Stimulated activated CD4-positive, alpha-beta T cell treated with anti-CD3 and anti-CD28 coated beads, Interleukin-15, amount 100 ng/mL, for 1 hour (primary cell): ENCODE results near the gene KIF20B.

Source experiments
- DNase-seq, 2 donors: peaks; one replicate each; pipeline ENCODE4 v3.0.0-alpha.2; 2020; ENCODE audit warnings: low read depth in 1 of 2, low spot score in 1 of 2

The KIF20B gene, protein sequence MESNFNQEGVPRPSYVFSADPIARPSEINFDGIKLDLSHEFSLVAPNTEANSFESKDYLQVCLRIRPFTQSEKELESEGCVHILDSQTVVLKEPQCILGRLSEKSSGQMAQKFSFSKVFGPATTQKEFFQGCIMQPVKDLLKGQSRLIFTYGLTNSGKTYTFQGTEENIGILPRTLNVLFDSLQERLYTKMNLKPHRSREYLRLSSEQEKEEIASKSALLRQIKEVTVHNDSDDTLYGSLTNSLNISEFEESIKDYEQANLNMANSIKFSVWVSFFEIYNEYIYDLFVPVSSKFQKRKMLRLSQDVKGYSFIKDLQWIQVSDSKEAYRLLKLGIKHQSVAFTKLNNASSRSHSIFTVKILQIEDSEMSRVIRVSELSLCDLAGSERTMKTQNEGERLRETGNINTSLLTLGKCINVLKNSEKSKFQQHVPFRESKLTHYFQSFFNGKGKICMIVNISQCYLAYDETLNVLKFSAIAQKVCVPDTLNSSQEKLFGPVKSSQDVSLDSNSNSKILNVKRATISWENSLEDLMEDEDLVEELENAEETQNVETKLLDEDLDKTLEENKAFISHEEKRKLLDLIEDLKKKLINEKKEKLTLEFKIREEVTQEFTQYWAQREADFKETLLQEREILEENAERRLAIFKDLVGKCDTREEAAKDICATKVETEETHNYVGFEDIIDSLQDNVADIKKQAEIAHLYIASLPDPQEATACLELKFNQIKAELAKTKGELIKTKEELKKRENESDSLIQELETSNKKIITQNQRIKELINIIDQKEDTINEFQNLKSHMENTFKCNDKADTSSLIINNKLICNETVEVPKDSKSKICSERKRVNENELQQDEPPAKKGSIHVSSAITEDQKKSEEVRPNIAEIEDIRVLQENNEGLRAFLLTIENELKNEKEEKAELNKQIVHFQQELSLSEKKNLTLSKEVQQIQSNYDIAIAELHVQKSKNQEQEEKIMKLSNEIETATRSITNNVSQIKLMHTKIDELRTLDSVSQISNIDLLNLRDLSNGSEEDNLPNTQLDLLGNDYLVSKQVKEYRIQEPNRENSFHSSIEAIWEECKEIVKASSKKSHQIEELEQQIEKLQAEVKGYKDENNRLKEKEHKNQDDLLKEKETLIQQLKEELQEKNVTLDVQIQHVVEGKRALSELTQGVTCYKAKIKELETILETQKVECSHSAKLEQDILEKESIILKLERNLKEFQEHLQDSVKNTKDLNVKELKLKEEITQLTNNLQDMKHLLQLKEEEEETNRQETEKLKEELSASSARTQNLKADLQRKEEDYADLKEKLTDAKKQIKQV (N-terminal part only)

GRCh38 chr10:89701242-89702120 lies at the start of gene KIF20B:
Gene KIF20B (plus strand): TSS chr10:89701590. CDS start chr10:89705295, 3,705 bp downstream.
- DNase-seq: peak; percentile 86 to 90

- DNase-seq: no peak
Observed at GRCh38 chr10:89651916-89652573, 49.3 kb upstream of the KIF20B start.

DNA sequence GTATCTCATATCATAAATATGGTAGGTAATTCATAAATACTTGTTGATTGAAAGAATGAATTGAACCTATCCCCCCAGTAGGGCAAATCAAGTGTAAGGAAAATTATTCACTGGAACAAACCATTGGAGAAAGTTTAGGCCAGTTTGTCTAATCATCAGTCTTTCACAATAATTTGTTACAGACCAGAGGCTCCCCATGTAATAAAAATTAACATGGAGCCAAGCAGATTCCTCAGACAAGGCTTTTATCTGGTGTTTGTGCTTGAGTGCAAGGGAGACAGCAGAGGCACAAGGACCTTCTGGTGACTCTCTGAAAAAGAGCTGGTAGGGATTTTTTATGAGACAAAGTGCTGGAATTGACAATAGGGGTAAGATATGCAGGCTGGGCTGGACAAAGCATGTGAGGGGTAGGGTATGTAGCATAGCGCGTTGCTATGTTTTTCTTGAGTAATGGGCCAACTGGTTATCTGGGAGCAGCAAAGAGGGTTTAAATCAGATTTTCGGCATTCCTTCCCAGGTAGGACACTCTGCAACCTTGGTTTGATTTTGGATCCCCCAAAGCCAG lies 48.5 kb upstream of the KIF20B start:
- no peak for DNase-seq

- no peak for DNase-seq
Observed at GRCh38 chr10:89653410-89653869, 48.0 kb upstream of the KIF20B start.

DNA sequence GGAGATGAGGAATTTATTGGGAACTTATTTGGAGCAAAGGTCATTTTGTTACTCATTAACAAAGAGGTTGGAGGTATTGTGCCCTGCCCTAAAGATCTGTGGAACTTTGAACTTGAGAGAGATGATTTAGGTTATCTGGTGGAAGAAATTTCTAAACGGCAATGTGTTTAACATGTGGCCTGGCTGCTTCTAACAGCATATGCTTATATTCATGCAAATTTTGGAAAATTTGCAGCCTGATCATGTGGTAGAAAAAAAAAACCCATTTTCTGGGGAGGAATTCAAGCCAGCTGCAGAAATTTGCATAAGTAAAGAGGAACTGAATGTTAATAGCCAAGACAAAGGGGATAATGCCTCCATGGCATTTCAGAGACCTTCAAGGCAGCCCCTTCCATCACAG lies 45.7 kb upstream of the KIF20B start:
- DNase-seq: no peak

GRCh38 chr10:89657302-89657701 lies 44.1 kb upstream of the KIF20B start:
- no peak for DNase-seq

DNA sequence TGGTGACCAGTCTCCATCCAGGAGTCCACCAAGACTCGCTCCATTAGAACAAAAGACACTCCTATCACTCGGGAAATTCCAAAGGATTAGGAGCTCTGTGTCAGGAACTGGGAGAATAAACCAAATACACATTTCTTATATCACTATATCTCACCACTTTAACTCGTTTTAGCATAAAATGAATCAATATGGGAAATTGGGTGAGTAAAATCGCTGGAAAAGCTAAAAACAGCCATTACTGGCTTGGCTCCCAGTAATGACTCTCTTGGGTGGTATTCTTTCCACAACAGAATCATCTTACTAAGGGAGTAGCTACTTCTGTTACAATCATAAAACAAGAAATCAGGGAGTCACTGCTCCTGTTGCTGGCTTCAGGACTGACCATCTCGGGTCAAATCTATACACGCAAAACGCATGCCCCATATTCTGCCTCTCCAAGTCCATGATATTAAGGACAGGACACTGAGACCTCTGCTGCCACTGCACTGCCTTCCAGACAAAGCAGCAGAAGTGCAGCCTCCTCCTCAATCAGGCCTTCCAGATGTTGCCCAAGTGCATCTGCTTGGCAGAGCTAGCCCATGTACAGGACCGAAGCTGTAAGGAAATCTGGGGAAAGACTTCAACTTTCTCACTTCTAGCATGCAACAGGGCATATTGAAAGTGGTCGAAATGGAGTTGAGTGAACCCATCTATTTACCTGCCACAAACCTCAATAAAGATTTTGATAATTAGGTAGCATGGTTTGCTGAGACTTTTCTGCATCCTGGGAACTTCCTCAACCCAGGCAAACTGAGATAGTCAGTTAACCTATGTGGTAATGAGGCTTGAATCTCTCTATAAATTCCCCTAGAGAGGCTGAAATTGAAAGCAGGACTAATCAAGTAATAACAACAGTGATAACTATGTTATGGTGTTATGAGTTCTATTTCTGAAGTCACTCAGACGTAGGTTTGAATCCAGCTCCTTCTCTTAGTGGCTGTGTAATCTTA lies 42.0 kb upstream of the KIF20B start:
- DNase-seq: no peak

DNA sequence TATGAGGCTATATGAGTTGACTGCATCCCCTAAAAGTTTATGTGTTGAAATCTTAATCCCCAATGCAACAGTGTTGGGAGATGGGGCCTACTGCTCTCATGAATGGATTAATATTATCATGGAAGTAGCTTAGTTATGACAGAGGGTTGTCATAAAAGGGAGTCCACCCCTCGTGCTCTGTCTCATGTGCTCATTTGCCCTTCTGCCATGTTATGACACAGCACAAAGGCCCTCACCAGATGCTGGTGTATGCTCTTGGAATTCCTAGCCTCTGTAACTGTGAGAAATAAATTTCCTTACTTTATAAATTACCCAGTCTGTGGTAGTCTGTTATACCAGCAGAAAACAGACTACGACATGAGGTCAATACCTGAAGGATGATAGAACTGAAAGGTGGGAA lies 38.8 kb upstream of the KIF20B start:
- DNase-seq: no peak

DNA sequence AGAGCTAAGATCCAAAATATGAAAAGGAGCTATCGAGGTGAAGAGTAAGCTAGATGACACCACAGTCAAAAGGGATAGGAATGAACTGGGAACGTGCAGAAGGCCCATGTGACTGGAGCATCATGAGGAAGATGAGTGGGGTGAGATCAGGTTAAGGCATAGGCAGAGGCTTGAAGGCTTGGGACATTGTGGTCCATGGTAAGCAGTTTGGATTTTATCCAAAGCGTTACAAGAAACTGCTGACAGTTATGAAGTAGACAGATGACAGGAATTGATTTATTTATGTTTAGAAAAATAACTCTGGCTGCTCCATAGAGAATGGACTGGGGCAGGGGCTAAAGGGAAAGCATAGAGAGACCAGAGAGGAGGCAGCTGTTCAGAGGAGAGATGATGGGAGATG lies 38.2 kb upstream of the KIF20B start:
- DNase-seq: no peak

GRCh38 chr10:89664203-89664602 lies 37.2 kb upstream of the KIF20B start:
- no peak for DNase-seq

- no peak for DNase-seq
Observed at GRCh38 chr10:89665302-89665701, 36.1 kb upstream of the KIF20B start.

- DNase-seq: no peak
Observed at GRCh38 chr10:89666138-89666537, 35.3 kb upstream of the KIF20B start.

- no peak for DNase-seq
Observed at GRCh38 chr10:89668386-89669071, 32.9 kb upstream of the KIF20B start.

DNA sequence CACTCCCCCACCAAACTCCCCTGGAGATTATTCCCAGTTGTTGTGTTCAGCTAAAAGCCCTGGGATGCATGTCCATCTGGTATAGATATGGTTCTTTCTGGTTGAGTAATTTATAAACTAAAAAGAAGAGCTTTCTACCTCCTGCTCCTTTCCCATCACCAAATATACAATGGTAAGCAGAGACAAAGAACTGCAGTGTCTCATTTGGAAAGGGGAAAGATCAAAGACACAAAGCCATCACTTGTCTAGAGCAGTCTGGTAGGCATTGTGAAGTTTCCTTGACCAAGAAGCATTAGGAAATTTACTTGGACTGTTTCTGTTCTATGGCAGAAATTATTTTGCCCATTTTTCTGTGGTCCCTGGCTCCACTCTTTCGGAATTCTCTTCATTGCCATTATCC lies 31.4 kb upstream of the KIF20B start:
- no peak for DNase-seq

GRCh38 chr10:89670926-89671325 lies 30.5 kb upstream of the KIF20B start:
- DNase-seq: no peak

DNA sequence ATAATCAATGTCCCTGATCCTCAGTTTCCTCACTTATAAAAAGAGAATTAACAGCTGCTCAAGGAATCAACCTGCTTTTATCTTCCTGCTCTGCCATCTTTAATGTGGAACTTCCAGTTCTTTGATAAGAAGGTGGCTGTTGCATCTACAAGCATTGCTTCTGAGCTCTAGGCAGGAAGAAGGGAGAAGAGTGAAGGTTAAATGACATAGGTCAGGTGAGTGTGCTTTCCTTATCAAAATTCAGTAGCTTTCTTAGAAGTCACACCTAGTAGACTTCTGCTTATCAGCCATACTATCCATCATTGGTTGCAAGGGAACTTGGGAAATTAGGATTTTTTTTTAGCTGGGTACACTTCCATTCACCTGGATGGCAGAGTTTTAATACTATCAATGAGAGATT lies 24.0 kb upstream of the KIF20B start:
- DNase-seq: no peak

GRCh38 chr10:89679986-89680385 lies 21.4 kb upstream of the KIF20B start:
- no peak for DNase-seq

DNA sequence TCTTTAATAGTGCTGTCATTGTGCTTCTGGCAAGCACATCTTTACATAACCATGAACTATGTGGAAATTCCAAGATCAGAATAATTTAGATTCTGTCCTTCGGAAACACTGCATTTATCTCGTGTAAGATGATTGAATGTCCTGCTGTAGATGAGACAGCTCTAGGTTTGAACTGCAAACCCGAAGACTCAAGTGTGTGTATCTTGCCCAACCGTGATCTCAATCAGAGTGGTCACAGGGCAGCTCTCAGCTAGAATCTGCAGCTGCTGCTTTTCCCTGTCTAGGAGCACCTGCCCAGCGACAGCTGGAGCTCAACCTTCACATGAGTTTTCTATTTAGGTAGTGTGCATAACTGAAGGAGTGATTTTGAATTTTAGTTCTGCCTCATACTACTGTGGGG lies 17.5 kb upstream of the KIF20B start:
- DNase-seq: no peak
